ENCODE data around the gene ERG.

Gene ERG

GRCh38 chr21:38384675-38385426, 113.4 kb downstream of the ERG start:
- peak; percentile 67 to 78 (median 73) for DNase-seq
- CTCF ChIA-PET: interaction anchor here (0.8 to 1.8 kb wide), 5 partner anchors 9 to 114 kb away, joined by 3 to 11 read pairs (median 5); partner anchors contain the start of gene ERG
- peak overlapping the region; percentile 9 to 49 for H3K27ac ChIP-seq (ENCODE audit: insufficient read depth in 1 of 2, low read depth in 1 of 2, low read length in 2 of 2, poor library complexity in 1 of 2, severe bottlenecking in 2 of 2)
- 0% methylated on average over 4 of the region's 8 CpGs for WGBS (ENCODE audit: insufficient coverage)
- H3K4me1 ChIP-seq (ENCODE audit: control extremely low read depth in 1 of 4, control insufficient read depth in 4 of 4, insufficient read depth in 4 of 4, low read length in 3 of 4): peaks cover 28 to 99% (median 88%) of the 10 kb centered on the region in 4 experiments
- H3K36me3 ChIP-seq (ENCODE audit: control insufficient read depth in 4 of 4, insufficient read depth in 4 of 4, low read length in 3 of 4): peaks cover 11 to 67% (median 56%) of the 10 kb centered on the region in 4 experiments
- POLR2A ChIA-PET: no interaction called here
- no peaks in the 10 kb centered on the region for H3K27me3 ChIP-seq (replicated peaks in 2 of 5; ENCODE audit: control insufficient read depth in 4 of 5, insufficient read depth in 5 of 5, low read length in 4 of 5)
- peak overlapping the region in 5 of 7 experiments; percentile 16 to 47 (median 33) for H3K4me3 ChIP-seq (ENCODE audit: control insufficient read depth in 1 of 7, extremely low read depth in 1 of 7, insufficient read depth in 4 of 7, low read depth in 2 of 7, low read length in 6 of 7)
- H3K9me3 ChIP-seq (ENCODE audit: control extremely low read depth in 1 of 5, control insufficient read depth in 4 of 5, insufficient read depth in 2 of 5, low read depth in 1 of 5, low read length in 4 of 5): no peaks in the 10 kb centered on the region

DNA sequence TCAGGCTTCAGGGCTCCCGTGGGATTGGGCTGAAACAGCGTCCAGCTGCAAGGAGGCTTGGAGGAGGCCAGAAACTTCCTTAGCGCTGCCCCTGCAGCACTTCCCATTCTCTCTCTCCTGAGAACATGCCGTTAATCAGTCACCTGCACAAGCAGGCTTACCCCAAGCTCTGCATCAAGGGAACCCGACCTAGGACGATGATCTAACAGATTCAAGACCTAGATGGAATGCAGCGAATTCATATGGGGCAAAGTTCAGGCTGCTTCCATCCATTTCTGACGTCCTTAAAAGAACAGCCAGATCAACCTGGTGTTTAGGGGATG, 114.1 kb downstream of the ERG start:
- WGBS (ENCODE audit: insufficient coverage): 4% methylated on average over 8 of the region's 8 CpGs
- Histone ChIP-seq H3K27ac (ENCODE audit: insufficient read depth in 1 of 2, low read depth in 1 of 2, low read length in 2 of 2, poor library complexity in 1 of 2, severe bottlenecking in 2 of 2) (peak overlapping the region; percentile 4 to 49), H3K36me3 (ENCODE audit: control insufficient read depth in 4 of 4, insufficient read depth in 4 of 4, low read length in 3 of 4) (peaks cover 11 to 61% (median 50%) of the 10 kb centered on the region in 4 experiments), H3K4me1 (ENCODE audit: control extremely low read depth in 1 of 4, control insufficient read depth in 4 of 4, insufficient read depth in 4 of 4, low read length in 3 of 4) (peaks cover 28 to 99% (median 86%) of the 10 kb centered on the region in 4 experiments), H3K27me3 (replicated peaks in 2 of 5; ENCODE audit: control insufficient read depth in 4 of 5, insufficient read depth in 5 of 5, low read length in 4 of 5) (no peaks in the 10 kb centered on the region), H3K9me3 (ENCODE audit: control extremely low read depth in 1 of 5, control insufficient read depth in 4 of 5, insufficient read depth in 2 of 5, low read depth in 1 of 5, low read length in 4 of 5) (no peaks in the 10 kb centered on the region), H3K4me3 (ENCODE audit: control insufficient read depth in 1 of 7, extremely low read depth in 1 of 7, insufficient read depth in 4 of 7, low read depth in 2 of 7, low read length in 6 of 7) (peak overlapping the region in 5 of 7 experiments; percentile 16 to 47 (median 33))
- DNase-seq: peak in 2 of 3 donors; percentile 56 to 68
- ChIA-PET POLR2A (no interaction called here), CTCF (interaction anchor here (0.8 to 1.8 kb wide), 6 partner anchors 11 to 148 kb away, joined by 3 to 11 read pairs (median 4); no protein-coding TSS in a partner anchor)

- H3K4me1 ChIP-seq (ENCODE audit: control extremely low read depth in 1 of 4, control insufficient read depth in 4 of 4, insufficient read depth in 4 of 4, low read length in 3 of 4): peaks cover 28 to 98% (median 83%) of the 10 kb centered on the region in 4 experiments
- H3K27ac ChIP-seq (ENCODE audit: insufficient read depth in 1 of 2, low read depth in 1 of 2, low read length in 2 of 2, poor library complexity in 1 of 2, severe bottlenecking in 2 of 2): peak overlapping the region; percentile 4 to 49
- WGBS (ENCODE audit: insufficient coverage): 83% methylated on average over 32 of the region's 34 CpGs
- ChIA-PET POLR2A (no interaction called here), CTCF (interaction anchor here (0.8 to 1.8 kb wide), 4 partner anchors 15 to 147 kb away, joined by 3 to 11 read pairs (median 3); no protein-coding TSS in a partner anchor)
- peaks cover 12 to 55% (median 44%) of the 10 kb centered on the region in 4 experiments for H3K36me3 ChIP-seq (ENCODE audit: control insufficient read depth in 4 of 4, insufficient read depth in 4 of 4, low read length in 3 of 4)
- H3K9me3 ChIP-seq (ENCODE audit: control extremely low read depth in 1 of 5, control insufficient read depth in 4 of 5, insufficient read depth in 2 of 5, low read depth in 1 of 5, low read length in 4 of 5): no peaks in the 10 kb centered on the region
- no peaks in the 10 kb centered on the region for H3K27me3 ChIP-seq (replicated peaks in 2 of 5; ENCODE audit: control insufficient read depth in 4 of 5, insufficient read depth in 5 of 5, low read length in 4 of 5)
- H3K4me3 ChIP-seq (ENCODE audit: control insufficient read depth in 1 of 7, extremely low read depth in 1 of 7, insufficient read depth in 4 of 7, low read depth in 2 of 7, low read length in 6 of 7): peak overlapping the region in 3 of 7 experiments; percentile 28 to 47 (median 33)
- DNase-seq: no peak
Observed at GRCh38 chr21:38383411-38384237, 114.7 kb downstream of the ERG start.

DNA sequence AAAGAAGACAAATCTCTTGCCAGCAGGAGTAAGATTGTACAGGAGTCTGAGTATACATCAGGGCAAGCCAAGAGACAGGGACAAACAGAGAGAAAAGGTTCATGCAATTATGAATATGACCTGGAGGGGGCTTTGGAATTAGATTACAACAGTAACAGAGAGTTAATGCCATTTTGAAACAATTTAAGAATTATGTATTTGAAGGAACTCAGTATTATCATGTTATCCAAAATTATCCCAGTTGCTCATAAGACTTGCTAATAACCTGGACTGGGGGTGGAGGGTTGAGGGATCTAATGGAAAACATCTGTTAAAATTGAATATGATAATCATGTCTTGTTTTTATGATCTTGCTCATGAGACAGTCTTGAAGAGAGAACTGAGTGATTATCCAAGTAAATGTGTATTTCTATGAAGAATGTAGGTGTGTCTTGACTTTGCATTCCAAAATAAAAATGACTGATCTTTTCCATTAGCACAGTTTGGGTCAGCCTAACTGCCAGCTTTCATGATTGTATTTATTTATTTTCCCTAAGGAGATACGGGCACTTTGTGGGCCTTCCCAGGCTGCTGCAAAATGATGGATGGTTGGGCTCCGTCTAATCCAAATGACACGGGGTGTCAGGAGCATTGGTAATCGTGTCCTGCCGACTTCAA, 117.7 kb downstream of the ERG start:
- H3K4me1 ChIP-seq (ENCODE audit: control extremely low read depth in 1 of 4, control insufficient read depth in 4 of 4, insufficient read depth in 4 of 4, low read length in 3 of 4): peaks cover 33 to 98% (median 85%) of the 10 kb centered on the region in 4 experiments
- peak; percentile 42 to 69 (median 69) for DNase-seq
- WGBS (ENCODE audit: insufficient coverage): 90% methylated on average over 3 of the region's 5 CpGs
- no peaks in the 10 kb centered on the region for H3K27me3 ChIP-seq (replicated peaks in 2 of 5; ENCODE audit: control insufficient read depth in 4 of 5, insufficient read depth in 5 of 5, low read length in 4 of 5)
- CTCF ChIA-PET: interaction anchor here (0.7 to 4.3 kb wide), 6 partner anchors 19 to 796 kb away, joined by 3 to 25 read pairs (median 3); no protein-coding TSS in a partner anchor
- peak overlapping the region in 1 of 2 experiments; percentile 16 for H3K27ac ChIP-seq (ENCODE audit: insufficient read depth in 1 of 2, low read depth in 1 of 2, low read length in 2 of 2, poor library complexity in 1 of 2, severe bottlenecking in 2 of 2)
- no peak overlapping the region for H3K4me3 ChIP-seq (ENCODE audit: control insufficient read depth in 1 of 7, extremely low read depth in 1 of 7, insufficient read depth in 4 of 7, low read depth in 2 of 7, low read length in 6 of 7)
- H3K9me3 ChIP-seq (ENCODE audit: control extremely low read depth in 1 of 5, control insufficient read depth in 4 of 5, insufficient read depth in 2 of 5, low read depth in 1 of 5, low read length in 4 of 5): no peaks in the 10 kb centered on the region
- H3K36me3 ChIP-seq (ENCODE audit: control insufficient read depth in 4 of 4, insufficient read depth in 4 of 4, low read length in 3 of 4): peaks cover 8 to 38% (median 29%) of the 10 kb centered on the region in 4 experiments
- POLR2A ChIA-PET: no interaction called here

GRCh38 chr21:38379147-38379546, 119.1 kb downstream of the ERG start:
- H3K27ac ChIP-seq (ENCODE audit: insufficient read depth in 1 of 2, low read depth in 1 of 2, low read length in 2 of 2, poor library complexity in 1 of 2, severe bottlenecking in 2 of 2): no peak overlapping the region
- H3K4me1 ChIP-seq (ENCODE audit: control extremely low read depth in 1 of 4, control insufficient read depth in 4 of 4, insufficient read depth in 4 of 4, low read length in 3 of 4): peaks cover 21 to 91% (median 78%) of the 10 kb centered on the region in 4 experiments
- DNase-seq: peak in 1 of 3 donors; percentile 30
- no peaks in the 10 kb centered on the region for H3K27me3 ChIP-seq (replicated peaks in 2 of 5; ENCODE audit: control insufficient read depth in 4 of 5, insufficient read depth in 5 of 5, low read length in 4 of 5)
- H3K4me3 ChIP-seq (ENCODE audit: control insufficient read depth in 1 of 7, extremely low read depth in 1 of 7, insufficient read depth in 4 of 7, low read depth in 2 of 7, low read length in 6 of 7): no peak overlapping the region
- peaks cover 0 to 5% (median 0%) of the 10 kb centered on the region in 5 experiments for H3K9me3 ChIP-seq (ENCODE audit: control extremely low read depth in 1 of 5, control insufficient read depth in 4 of 5, insufficient read depth in 2 of 5, low read depth in 1 of 5, low read length in 4 of 5)
- H3K36me3 ChIP-seq (ENCODE audit: control insufficient read depth in 4 of 4, insufficient read depth in 4 of 4, low read length in 3 of 4): peaks cover 8 to 38% (median 29%) of the 10 kb centered on the region in 4 experiments
- WGBS (ENCODE audit: insufficient coverage): 100% methylated on average over 3 of the region's 3 CpGs
- ChIA-PET POLR2A (no interaction called here), CTCF (interaction anchor here (1.2 to 4.3 kb wide), 6 partner anchors 14 to 120 kb away, joined by 3 to 25 read pairs (median 5); no protein-coding TSS in a partner anchor)

GRCh38 chr21:38377165-38378088, 120.8 kb downstream of the ERG start:
- H3K9me3 ChIP-seq (ENCODE audit: control extremely low read depth in 1 of 5, control insufficient read depth in 4 of 5, insufficient read depth in 2 of 5, low read depth in 1 of 5, low read length in 4 of 5): peaks cover 0 to 9% (median 2%) of the 10 kb centered on the region in 5 experiments
- H3K4me1 ChIP-seq (ENCODE audit: control extremely low read depth in 1 of 4, control insufficient read depth in 4 of 4, insufficient read depth in 4 of 4, low read length in 3 of 4): peaks cover 22 to 80% (median 63%) of the 10 kb centered on the region in 4 experiments
- 74% methylated on average over 3 of the region's 5 CpGs for WGBS (ENCODE audit: insufficient coverage)
- DNase-seq: peak in 2 of 3 donors; percentile 55 to 68
- ChIA-PET POLR2A (interaction anchor here (0.6 kb wide), 1 partner anchor 45 kb away, joined by 4 read pairs; no protein-coding TSS in a partner anchor), CTCF (interaction anchor here (0.6 to 4.3 kb wide), 11 partner anchors 9 to 128 kb away, joined by 3 to 25 read pairs (median 3); no protein-coding TSS in a partner anchor)
- H3K27ac ChIP-seq (ENCODE audit: insufficient read depth in 1 of 2, low read depth in 1 of 2, low read length in 2 of 2, poor library complexity in 1 of 2, severe bottlenecking in 2 of 2): peak overlapping the region; percentile 15 to 59
- H3K36me3 ChIP-seq (ENCODE audit: control insufficient read depth in 4 of 4, insufficient read depth in 4 of 4, low read length in 3 of 4): peaks cover 2 to 21% (median 15%) of the 10 kb centered on the region in 4 experiments
- no peaks in the 10 kb centered on the region for H3K27me3 ChIP-seq (replicated peaks in 2 of 5; ENCODE audit: control insufficient read depth in 4 of 5, insufficient read depth in 5 of 5, low read length in 4 of 5)
- peak overlapping the region in 4 of 7 experiments; percentile 9 to 67 (median 57) for H3K4me3 ChIP-seq (ENCODE audit: control insufficient read depth in 1 of 7, extremely low read depth in 1 of 7, insufficient read depth in 4 of 7, low read depth in 2 of 7, low read length in 6 of 7)
